HepG2 (cell line): Measurements from ENCODE around the gene PFDN2. TPM values are rescaled to one million over a fixed set of nuclear protein-coding genes. Genes with fewer than 3 reads are reported as not detected.

Source experiments
- AGO2 ChIP-seq: fragments of 200-400 bp; formaldehyde crosslinking; optimal IDR thresholded peaks from 2 replicates; pipeline ENCODE3; 2017; ENCODE audit warnings: mild to moderate bottlenecking, low read depth, low read length, moderate library complexity
- FOXM1 ChIP-seq: sonication (generic); formaldehyde crosslinking; IDR thresholded peaks from 2 replicates; pipeline ENCODE4 v1.5.0; 2020; ENCODE audit warnings: missing genetic modification reagents
- HNRNPLL ChIP-seq: fragments of 200-400 bp; formaldehyde crosslinking; IDR thresholded peaks from 2 replicates; pipeline ENCODE4 v1.6.1; 2017; ENCODE audit warnings: mild to moderate bottlenecking, low read depth, low read length; ENCODE audit not compliant: poor library complexity, severe bottlenecking
- JDP2 ChIP-seq: sonication (generic); formaldehyde crosslinking; IDR thresholded peaks from 2 replicates; pipeline ENCODE4 v1.8.1; 2022; ENCODE audit warnings: missing genetic modification reagents, borderline replicate concordance
- MAF1 ChIP-seq: sonication (generic); formaldehyde crosslinking; IDR thresholded peaks from 2 replicates; pipeline ENCODE4 v1.5.0; 2020; ENCODE audit warnings: missing genetic modification reagents, borderline replicate concordance
- NFKB2 ChIP-seq: sonication (generic); formaldehyde crosslinking; IDR thresholded peaks from 2 replicates; pipeline ENCODE4 v1.4.0; 2020; ENCODE audit warnings: missing genetic modification reagents, borderline replicate concordance
- PHF8 ChIP-seq: sonication (generic); formaldehyde crosslinking; IDR thresholded peaks from 2 replicates; pipeline ENCODE4 v1.5.0; 2020; ENCODE audit warnings: missing genetic modification reagents
- PRPF4 ChIP-seq: fragments of 200-400 bp; formaldehyde crosslinking; IDR thresholded peaks from 2 replicates; pipeline ENCODE4 v1.6.1; 2016; ENCODE audit warnings: low read length, low read depth; ENCODE audit not compliant: poor library complexity, severe bottlenecking
- RBAK ChIP-seq: sonication (generic); formaldehyde crosslinking; IDR thresholded peaks from 2 replicates; pipeline ENCODE4 v1.5.1; 2020; ENCODE audit warnings: mild to moderate bottlenecking, missing genetic modification reagents
- SCMH1 ChIP-seq: sonication (generic); formaldehyde crosslinking; IDR thresholded peaks from 2 replicates; pipeline ENCODE4 v1.9.0; 2021; ENCODE audit warnings: missing genetic modification reagents, mild to moderate bottlenecking, borderline replicate concordance
- SMC3 ChIP-seq: IDR thresholded peaks from 2 replicates; pipeline ENCODE4 v1.6.1; 2011; ENCODE audit warnings: low read length, improper control_type of control experiment
- SRSF4 ChIP-seq: fragments of 200-400 bp; formaldehyde crosslinking; IDR thresholded peaks from one replicate; pipeline ENCODE4 v1.6.1; 2018; ENCODE audit warnings: mild to moderate bottlenecking, low read depth, low read length, moderate library complexity; ENCODE audit not compliant: poor library complexity, severe bottlenecking
- TEAD2 ChIP-seq: sonication (generic); formaldehyde crosslinking; IDR thresholded peaks from 2 replicates; pipeline ENCODE4 v1.9.0; 2021; ENCODE audit warnings: missing genetic modification reagents
- TEAD3 ChIP-seq: optimal IDR thresholded peaks from 2 replicates; pipeline ENCODE3; 2016; ENCODE audit warnings: borderline replicate concordance
- TP53 ChIP-seq: sonication (generic); formaldehyde crosslinking; conservative IDR thresholded peaks from 2 replicates; pipeline ENCODE4 v1.4.0; 2020; ENCODE audit warnings: missing genetic modification reagents
- ZNF10 ChIP-seq: sonication (generic); formaldehyde crosslinking; IDR thresholded peaks from 2 replicates; pipeline ENCODE4 v1.4.0; 2020; ENCODE audit warnings: mild to moderate bottlenecking, low read depth, missing genetic modification reagents, borderline replicate concordance
- ZNF143 ChIP-seq: sonication (generic); formaldehyde crosslinking; IDR thresholded peaks from 2 replicates; pipeline ENCODE4 v1.4.0; 2020; ENCODE audit warnings: missing genetic modification reagents
- ZNF225 ChIP-seq: sonication (generic); formaldehyde crosslinking; IDR thresholded peaks from 2 replicates; pipeline ENCODE4 v1.4.0; 2020; ENCODE audit warnings: mild to moderate bottlenecking, missing genetic modification reagents
- ZNF652 ChIP-seq: IDR thresholded peaks from 2 replicates; pipeline ENCODE4 v1.6.1; 2016; ENCODE audit warnings: low read depth, borderline replicate concordance
- polyA plus RNA-seq, 8 experiments: library from polyadenylated mRNA; depleted of rRNA in 3 of 8; stranded (reverse) in 7 of 8; unstranded in 1 of 8; fragments of >200 nt; fragmentation: Illumina TruSeq in 4 of 8; extraction: Trizol in 4 of 8; gene quantifications; 2 replicates each; pipeline versions ENCODE4 v1.2.1 to v1.2.3, GENCODE V29; 2011 to 2016; ENCODE audit warnings: low read depth in 4 of 8, missing spikeins in 1 of 8, mixed read lengths in 1 of 8; ENCODE audit not compliant: insufficient read depth in 1 of 8
- total RNA-seq, 5 experiments: library from RNA; depleted of rRNA; stranded (reverse); fragments of >200 nt; fragmentation: Illumina TruSeq; extraction: Trizol; gene quantifications; 2 replicates each; pipeline ENCODE4 v1.2.3, GENCODE V29; 2016; ENCODE audit warnings: low read depth in 1 of 5
- TF ChIP-seq, protein P1 (sequence below): sonication (generic); formaldehyde crosslinking; IDR thresholded peaks from 2 replicates; pipeline ENCODE4 v1.5.1; 2020; ENCODE audit warnings: mild to moderate bottlenecking, missing genetic modification reagents, moderate library complexity
- TF ChIP-seq, protein P2 (sequence below): sonication (generic); formaldehyde crosslinking; conservative IDR thresholded peaks from 2 replicates; pipeline ENCODE4 v1.4.0; 2020; ENCODE audit warnings: missing genetic modification reagents
- TF ChIP-seq, protein P3 (sequence below): sonication (generic); formaldehyde crosslinking; IDR thresholded peaks from 2 replicates; pipeline ENCODE4 v1.5.0; 2020; ENCODE audit warnings: missing genetic modification reagents
- TF ChIP-seq, protein P4 (sequence below): sonication (generic); formaldehyde crosslinking; IDR thresholded peaks from 2 replicates; pipeline ENCODE4 v1.5.0; 2020; ENCODE audit warnings: mild to moderate bottlenecking, low read depth, missing genetic modification reagents, borderline replicate concordance

The PFDN2 gene
- total and polyA plus RNA-seq, 2 of the 13 experiments (the other 11 are each of a cell fraction or from before 2014, with no cell fraction given), result 62.6 to 63.6 TPM

DNA sequence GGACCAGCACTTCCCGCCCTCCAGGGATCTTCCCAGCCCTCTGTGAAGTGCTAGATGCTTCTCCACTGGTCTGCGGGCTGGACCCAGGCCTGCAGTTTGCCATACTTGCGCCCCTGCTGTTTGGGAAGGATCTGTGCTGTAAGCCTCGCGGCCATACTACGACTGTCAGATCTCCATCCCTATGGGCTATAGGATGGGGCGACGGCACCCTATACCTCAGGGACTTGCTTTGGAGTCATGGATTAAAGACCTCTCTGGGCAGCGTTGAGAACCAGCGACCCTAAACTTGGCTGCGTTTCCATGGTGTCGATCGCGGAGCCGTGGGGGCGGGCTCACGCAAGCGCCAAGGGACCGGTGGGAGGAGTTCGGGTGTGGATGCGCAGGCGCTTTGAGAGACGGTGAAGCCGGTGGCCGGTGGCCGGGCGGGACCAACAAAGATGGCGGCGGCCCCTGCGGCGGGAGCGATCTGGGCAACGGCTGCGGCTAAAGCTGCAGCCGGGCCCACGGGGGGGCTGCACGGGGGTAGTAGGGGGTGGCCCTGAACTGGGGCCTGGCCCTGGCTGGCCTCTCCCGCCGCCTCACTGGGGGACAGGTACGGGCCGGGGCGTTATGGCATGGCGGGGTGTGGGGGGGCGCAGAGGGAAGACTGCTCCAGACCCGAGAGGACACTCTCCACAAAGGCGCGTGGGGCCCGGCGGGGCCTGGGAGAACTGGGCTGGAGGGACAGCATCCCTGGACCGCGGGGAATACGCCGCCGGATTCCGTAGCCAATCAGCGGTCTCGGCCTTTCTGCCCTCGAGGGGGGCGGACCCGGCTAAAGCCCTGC is 41.5 kb upstream of the PFDN2 start, which contains the start of gene USP21 (continued):
- TF ChIP-seq, protein P1, sequence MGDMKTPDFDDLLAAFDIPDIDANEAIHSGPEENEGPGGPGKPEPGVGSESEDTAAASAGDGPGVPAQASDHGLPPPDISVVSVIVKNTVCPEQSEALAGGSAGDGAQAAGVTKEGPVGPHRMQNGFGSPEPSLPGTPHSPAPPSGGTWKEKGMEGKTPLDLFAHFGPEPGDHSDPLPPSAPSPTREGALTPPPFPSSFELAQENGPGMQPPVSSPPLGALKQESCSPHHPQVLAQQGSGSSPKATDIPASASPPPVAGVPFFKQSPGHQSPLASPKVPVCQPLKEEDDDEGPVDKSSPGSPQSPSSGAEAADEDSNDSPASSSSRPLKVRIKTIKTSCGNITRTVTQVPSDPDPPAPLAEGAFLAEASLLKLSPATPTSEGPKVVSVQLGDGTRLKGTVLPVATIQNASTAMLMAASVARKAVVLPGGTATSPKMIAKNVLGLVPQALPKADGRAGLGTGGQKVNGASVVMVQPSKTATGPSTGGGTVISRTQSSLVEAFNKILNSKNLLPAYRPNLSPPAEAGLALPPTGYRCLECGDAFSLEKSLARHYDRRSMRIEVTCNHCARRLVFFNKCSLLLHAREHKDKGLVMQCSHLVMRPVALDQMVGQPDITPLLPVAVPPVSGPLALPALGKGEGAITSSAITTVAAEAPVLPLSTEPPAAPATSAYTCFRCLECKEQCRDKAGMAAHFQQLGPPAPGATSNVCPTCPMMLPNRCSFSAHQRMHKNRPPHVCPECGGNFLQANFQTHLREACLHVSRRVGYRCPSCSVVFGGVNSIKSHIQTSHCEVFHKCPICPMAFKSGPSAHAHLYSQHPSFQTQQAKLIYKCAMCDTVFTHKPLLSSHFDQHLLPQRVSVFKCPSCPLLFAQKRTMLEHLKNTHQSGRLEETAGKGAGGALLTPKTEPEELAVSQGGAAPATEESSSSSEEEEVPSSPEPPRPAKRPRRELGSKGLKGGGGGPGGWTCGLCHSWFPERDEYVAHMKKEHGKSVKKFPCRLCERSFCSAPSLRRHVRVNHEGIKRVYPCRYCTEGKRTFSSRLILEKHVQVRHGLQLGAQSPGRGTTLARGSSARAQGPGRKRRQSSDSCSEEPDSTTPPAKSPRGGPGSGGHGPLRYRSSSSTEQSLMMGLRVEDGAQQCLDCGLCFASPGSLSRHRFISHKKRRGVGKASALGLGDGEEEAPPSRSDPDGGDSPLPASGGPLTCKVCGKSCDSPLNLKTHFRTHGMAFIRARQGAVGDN, result peak; percentile 73
- no peak for TF ChIP-seq SRSF4
- TF ChIP-seq ZNF143 (CRISPR knock-in tag), result no peak
- TF ChIP-seq, protein P2, sequence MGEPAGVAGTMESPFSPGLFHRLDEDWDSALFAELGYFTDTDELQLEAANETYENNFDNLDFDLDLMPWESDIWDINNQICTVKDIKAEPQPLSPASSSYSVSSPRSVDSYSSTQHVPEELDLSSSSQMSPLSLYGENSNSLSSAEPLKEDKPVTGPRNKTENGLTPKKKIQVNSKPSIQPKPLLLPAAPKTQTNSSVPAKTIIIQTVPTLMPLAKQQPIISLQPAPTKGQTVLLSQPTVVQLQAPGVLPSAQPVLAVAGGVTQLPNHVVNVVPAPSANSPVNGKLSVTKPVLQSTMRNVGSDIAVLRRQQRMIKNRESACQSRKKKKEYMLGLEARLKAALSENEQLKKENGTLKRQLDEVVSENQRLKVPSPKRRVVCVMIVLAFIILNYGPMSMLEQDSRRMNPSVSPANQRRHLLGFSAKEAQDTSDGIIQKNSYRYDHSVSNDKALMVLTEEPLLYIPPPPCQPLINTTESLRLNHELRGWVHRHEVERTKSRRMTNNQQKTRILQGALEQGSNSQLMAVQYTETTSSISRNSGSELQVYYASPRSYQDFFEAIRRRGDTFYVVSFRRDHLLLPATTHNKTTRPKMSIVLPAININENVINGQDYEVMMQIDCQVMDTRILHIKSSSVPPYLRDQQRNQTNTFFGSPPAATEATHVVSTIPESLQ (CRISPR knock-in tag), result no peak
- TF ChIP-seq ZNF225 (CRISPR knock-in tag), result no peak
- peak; percentile 40; the same call in 1 of the 2 replicates for TF ChIP-seq NFKB2 (CRISPR knock-in tag)
- no peak for TF ChIP-seq PRPF4
- TF ChIP-seq, protein P3, sequence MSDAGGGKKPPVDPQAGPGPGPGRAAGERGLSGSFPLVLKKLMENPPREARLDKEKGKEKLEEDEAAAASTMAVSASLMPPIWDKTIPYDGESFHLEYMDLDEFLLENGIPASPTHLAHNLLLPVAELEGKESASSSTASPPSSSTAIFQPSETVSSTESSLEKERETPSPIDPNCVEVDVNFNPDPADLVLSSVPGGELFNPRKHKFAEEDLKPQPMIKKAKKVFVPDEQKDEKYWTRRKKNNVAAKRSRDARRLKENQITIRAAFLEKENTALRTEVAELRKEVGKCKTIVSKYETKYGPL, result no peak
- TF ChIP-seq JDP2 (CRISPR knock-in tag), result no peak
- TF ChIP-seq SCMH1 (CRISPR knock-in tag), result no peak
- peak; percentile 83 for TF ChIP-seq PHF8 (CRISPR knock-in tag)
- TF ChIP-seq TEAD2 (CRISPR knock-in tag), result no peak
- TF ChIP-seq, protein P4, sequence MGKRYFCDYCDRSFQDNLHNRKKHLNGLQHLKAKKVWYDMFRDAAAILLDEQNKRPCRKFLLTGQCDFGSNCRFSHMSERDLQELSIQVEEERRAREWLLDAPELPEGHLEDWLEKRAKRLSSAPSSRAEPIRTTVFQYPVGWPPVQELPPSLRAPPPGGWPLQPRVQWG (CRISPR knock-in tag), result no peak
- no peak for TF ChIP-seq TP53 (CRISPR knock-in tag)
- no peak for TF ChIP-seq FOXM1
- no peak for TF ChIP-seq MAF1 (CRISPR knock-in tag)
- TF ChIP-seq HNRNPLL, result peak; percentile 51
- no peak for TF ChIP-seq RBAK (CRISPR knock-in tag)
- TF ChIP-seq AGO2, result peak; percentile 90
- no peak for TF ChIP-seq TEAD3 (CRISPR knock-in tag)
- TF ChIP-seq ZNF652 (CRISPR knock-in tag), result no peak
- no peak for TF ChIP-seq SMC3
- no peak for TF ChIP-seq ZNF10 (CRISPR knock-in tag)
